ENCODE data around the gene OR8D2.

OR8D2 gene, protein sequence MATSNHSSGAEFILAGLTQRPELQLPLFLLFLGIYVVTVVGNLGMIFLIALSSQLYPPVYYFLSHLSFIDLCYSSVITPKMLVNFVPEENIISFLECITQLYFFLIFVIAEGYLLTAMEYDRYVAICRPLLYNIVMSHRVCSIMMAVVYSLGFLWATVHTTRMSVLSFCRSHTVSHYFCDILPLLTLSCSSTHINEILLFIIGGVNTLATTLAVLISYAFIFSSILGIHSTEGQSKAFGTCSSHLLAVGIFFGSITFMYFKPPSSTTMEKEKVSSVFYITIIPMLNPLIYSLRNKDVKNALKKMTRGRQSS

DNA sequence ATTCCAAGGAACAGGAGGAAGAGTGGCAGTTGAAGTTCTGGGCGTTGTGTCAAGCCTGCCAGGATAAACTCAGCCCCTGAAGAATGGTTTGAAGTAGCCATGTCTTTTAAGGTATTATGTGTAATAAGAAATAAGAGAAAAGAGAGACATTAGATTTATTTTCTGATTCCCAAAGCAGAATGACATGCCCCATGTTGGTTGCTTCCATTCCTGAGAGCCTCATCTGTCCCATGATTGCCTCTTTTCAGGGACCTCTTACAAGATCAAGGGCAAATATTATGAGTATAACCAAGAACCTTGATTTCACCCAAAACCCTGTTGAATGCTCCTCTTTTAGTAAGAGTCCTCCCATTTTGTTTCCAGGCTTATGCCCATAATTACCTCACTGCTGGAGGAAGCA, at the start of gene OR8D2:
Gene OR8D2 (minus strand): TSS at position 101 of the 400 bp plus-strand sequence. CDS start 0 bp downstream, at position 101.
- no peak for FAIRE-seq

DNA sequence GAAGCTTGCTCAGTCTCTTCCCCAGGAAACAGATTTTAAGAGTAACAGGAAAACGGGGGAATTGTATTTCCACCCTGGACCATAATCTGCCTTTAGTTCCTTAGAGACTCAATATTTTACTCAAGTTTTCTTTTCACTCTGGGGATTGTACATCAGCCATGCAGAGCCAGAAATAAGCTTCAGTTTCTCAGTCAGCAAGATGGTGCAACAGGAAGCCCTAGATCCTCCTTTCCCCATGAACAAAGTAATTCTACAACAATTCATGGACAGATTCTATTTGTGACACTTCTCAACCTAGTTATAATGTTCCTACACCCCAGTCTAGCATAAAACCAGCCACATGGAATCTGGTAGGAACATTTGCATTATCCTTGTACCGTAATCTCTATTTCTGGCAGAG, 39.6 kb upstream of the OR8D2 start:
- FAIRE-seq: no peak

DNA sequence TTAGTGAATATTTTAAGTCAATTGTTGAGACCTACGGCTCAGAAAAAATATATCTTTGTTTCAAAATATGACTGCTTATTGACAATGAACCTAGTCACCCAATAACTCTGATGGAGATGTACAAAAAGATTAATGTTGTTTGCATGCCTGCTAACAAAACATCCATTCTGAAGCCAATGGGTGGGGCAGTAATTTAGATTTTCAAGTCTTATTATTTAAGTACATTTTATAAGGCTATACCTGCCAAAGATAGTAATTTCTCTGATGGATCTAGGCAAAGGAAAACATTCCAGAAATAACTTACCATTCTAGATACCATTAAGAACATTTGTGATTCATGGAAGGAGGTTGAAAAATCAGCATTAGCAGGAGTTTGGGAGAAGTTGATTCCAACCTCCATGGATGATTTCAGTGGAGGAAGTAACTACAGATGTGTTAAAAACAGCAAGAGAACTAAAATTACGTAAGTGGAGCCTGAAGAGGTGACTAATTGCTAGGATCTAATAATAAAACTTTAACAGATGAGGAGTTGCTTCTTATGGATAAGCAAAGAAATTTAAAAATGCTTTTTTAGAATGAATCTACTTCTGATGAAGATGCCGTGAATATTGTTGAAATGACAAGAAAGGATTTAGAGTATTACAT, 26.4 kb upstream of the OR8D2 start:
- FAIRE-seq: no peak

DNA sequence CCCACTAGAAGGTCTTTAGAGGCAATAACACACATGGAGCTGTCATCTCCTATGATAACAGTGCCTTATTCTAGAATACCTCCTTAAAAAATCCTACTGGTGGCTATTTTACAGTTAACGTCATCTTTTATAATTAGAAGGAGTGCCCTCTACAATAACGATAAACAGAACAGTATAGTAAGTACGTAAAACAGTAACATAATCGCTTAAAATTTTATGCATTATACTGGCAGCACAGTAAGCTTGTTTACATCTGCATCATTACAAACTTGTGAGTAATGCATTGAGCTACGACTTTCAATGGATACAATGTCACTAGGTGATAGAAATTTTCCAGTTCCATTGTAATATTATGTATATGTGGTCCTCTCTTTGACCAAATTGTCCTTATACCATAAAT, 24.3 kb upstream of the OR8D2 start:
- FAIRE-seq: no peak

DNA sequence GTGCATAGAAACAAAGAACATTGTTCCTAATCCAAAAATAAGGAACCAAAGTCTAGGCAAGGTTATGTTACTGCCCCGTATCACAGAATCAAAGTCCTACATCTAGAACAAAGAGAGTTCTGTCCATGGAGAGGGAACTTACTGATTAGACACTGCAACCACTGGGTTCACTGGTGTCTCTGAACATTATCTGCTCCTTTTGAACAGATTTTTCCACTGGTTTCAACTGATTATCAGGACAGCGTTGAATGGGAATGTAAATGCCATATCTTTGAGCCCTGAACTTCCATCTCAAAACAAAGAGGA, 20.1 kb upstream of the OR8D2 start:
- FAIRE-seq: no peak

DNA sequence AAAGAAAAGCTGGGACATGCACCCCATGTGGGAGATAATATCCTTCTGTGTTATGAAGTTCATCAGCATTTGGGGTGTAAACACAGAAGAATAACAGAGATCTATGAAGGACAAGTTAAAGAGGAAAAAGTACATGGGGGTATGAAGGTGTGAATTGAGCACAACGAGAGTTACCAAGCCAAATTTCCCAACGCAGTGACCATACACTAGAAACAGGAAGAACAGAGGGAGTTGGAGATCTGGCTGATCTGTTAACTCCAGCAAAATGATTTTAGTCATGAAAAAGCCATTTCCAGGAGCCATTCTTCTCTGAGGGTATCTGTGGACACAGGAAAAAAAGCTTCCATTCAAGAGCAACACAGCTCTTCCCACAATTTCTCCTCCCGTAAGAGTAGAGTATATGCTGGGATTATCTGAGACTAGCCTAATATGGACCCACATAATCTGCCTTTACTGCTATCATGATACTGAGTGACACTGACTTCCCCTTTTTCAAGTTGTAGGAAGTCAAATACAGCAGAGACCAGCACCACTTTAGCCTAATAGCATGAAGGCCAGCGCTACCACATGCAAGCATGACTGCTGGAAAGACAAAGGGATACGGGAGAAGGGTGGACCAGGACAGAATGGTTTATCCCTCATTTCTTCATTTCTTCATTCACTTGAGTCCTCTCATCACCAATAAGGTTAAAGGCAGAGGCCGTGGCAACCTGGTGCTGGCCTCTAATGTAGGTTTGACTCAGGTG, 19.6 kb upstream of the OR8D2 start:
- no peak for FAIRE-seq

DNA sequence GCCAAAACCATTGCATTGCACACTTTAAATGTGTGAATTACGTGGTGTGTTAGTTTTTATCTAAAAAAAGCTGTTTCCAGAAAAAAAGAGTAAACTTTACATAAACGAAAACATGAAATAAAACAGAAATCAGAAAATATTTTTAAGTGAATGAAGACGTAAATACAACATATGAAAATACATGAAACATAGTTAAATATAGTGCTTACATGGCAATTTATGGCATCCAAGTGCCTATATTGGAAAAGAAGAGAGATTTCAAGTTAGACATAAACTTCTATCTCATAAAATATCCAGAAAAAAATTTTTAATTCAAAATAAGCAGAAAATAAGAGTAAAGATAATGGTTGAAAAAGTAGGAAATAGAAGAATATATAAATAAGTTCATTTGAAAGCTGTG, 11.9 kb upstream of the OR8D2 start:
- no peak for FAIRE-seq

DNA sequence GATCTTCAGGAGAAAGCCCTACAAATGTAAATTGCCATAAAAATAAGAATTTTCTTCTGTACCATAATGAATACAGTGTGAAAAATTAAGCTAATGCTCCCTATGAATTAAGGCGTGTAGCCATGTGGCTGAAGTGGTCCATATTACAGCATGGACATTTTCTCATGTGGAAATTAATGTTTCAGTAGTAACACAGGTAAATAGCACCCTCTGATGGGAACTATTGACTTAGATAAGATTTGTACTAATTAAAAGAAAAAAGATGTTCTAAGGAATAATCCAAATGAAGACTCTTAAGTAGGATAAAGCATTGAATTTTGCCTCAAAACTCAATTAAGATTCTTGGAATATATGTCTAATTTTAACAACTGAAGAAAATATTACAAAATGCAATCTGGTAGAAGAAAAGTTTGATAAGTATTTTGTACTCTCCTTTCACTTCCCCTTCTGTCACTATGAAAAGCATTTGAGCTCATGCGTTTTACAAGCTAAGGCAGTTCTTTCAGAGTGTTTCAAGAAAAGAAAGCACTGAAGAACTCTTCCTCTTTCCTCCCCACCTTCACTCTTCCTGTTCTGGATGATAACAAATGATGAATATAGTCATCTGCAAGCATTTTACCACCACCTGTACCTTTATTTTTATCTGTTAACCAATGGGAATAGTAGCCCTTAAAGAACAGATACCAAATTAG, 9.9 kb upstream of the OR8D2 start:
- no peak for FAIRE-seq

DNA sequence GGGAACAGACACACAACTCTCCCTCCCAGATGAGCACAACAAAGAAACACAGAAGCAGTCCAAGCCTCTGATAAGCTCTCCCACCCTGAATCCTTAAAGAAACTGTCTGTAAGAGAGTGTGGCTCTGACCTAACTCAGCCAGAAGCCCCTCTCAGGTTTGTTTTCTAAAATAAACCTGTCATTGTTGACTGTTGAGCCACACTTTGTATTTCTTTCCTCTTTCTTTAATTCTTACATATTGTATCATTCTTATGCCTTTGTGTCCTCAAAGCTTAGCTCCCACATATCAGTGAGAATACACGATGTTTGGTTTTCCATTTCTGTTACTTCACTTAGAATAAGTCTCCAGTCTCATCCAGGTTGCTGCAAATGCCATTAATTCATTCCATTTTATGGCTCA, 7.8 kb upstream of the OR8D2 start:
- FAIRE-seq: no peak

DNA sequence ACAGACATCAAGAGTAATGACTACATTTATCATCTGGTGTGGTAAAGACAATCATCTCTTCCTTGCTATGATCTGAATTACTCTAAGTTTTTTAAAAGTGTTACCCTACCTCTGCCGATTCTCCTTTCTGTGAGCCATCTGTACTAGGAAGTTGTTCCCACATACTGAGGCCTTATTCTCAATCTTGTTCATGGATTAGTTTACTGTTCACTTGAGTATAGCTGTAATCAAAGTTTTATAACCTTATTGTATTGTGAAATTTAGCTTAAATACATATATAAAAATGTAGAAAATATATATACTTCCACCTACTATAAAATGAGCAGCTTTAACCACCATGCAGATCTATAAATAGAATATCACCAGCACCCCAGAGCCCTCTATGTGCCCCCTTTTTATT, 2.4 kb upstream of the OR8D2 start:
- no peak for FAIRE-seq

DNA sequence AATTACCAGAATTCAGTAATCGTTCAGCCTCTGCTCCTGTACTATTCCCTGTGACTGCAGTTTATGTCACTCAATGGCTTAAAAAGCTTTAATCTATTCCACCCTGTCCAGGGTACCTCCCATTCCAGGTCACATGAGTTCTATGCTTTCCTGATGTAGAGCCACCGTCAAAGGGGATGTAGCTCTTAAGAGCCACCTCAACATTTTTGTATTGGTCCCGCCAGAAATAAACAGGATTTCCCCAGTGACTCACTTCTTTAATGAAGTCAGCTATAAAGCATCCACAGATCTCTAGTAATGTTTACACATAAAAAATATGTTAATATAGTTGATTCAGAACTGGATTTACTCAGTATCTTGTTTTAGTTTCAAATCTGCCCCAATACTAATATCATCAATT, 4.9 kb downstream of the OR8D2 start:
- FAIRE-seq: no peak

DNA sequence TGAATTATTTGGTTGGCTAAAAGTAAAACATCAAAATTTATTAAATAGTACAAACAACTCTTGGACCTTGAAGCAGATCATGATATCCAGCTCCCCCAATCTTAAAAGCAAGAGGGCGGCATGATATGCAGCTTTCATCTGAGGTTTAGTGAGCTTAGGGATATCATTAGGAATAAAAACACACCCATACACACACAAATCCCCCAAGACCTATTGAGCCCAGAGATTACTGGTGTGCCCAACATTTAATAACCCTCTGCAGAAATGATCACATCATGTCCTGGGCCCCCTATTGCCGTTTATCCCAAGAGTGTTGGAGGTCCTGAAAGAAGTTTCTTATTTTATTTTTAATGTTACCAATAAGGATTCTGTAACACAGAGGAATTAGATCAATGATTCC, 6.1 kb downstream of the OR8D2 start, which contains the start of gene OR8D1:
Gene OR8D1 (minus strand): TSS at position 101 of the 400 bp plus-strand sequence. CDS start 3,183 bp downstream, outside the sequence.
- FAIRE-seq: no peak

DNA sequence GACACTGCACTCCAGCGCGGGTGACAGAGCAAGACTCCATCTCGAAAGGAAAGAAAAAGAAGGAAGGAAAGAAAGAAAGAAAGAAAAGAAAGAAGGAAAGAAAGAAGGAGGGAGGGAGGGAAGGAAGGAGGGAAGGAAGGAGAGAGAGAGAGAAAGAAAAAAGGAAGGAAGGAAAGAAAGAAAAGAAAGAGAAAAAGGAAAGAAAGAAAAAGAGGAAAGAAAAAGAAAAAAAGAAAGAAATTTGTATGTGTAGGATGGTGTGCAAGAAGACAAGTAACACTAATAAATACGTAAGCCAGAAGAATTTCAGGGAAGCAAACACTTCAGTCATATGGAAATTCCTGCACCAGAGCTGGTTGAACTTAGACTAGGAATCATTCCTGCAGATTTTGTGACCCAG, 6.9 kb downstream of the OR8D2 start:
- no peak for FAIRE-seq

DNA sequence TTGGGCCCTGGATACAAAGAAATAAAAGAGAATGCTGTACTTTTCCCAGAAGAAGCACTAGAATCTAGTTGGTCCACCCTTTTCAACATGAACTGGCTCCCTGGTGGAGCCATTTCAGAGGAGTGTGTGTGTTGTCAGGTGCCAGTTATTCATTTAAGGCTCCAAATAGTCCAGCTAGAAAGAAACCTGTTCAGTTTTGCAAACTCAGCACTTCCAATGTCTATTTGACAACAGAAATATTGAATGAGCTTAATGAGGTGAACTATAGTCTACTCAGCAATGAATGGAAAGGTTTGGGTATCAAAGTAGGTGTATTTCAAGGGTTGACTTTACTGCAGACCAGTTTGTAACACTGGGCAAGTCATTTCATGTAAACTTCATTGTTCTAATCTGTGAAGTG, 8.3 kb downstream of the OR8D2 start:
- FAIRE-seq: no peak

DNA sequence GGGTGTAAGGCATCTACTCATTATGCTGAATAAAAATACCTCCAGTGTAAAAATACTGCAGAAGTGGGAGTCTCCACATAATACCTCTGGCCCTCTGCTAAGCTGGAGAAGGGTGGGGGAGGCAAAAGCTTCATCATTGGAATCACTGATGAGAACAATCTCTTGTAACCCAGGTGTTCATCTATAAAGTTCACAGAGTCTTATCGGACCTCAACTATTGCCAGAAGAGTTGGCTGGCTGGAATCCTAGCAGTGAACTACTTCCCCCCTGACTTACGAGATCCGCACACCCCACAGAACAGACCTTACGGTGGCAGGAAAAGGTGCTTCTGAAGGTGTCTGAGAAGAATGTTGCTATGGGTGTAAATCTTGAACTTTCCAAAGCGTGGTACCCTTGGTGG, 8.7 kb downstream of the OR8D2 start:
- FAIRE-seq: no peak

DNA sequence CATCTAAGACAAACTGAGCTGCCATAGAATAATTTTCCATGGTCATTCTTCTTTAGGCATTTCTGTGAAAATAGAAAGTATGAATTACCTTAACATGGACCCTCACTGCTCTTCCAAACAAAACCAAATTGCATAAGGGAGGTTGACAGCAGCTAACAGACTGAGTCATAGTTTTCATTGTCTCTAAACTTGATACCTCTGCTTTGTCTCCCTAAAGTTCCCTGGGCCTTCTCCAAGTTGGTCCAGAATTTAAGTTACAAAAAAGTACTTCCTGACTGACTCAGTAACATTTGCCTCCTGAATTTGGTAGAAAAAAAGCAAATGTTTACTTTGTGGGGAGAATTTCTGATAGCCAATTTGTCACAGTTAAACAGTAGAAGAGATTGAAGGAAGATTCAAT, 9.3 kb downstream of the OR8D2 start:
- no peak for FAIRE-seq

DNA sequence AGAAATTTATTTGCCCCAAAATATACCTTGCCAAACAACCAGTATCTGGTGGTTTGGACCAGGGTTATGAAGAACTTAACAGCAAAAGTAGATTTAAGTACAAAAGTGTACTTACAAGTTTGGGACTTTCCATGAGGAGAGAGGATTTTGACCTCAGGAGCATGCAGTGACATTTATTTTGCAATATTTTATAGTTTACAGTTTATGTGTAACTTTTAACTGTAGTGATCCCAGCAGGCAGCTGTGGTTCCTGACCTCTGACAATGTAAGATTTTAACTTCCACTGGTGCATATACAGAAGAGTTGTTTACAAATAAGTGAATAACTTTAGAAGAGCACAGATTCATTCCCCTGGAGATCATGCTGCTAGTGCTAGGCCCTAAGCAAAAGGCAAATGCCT, 12.9 kb downstream of the OR8D2 start:
- FAIRE-seq: no peak

DNA sequence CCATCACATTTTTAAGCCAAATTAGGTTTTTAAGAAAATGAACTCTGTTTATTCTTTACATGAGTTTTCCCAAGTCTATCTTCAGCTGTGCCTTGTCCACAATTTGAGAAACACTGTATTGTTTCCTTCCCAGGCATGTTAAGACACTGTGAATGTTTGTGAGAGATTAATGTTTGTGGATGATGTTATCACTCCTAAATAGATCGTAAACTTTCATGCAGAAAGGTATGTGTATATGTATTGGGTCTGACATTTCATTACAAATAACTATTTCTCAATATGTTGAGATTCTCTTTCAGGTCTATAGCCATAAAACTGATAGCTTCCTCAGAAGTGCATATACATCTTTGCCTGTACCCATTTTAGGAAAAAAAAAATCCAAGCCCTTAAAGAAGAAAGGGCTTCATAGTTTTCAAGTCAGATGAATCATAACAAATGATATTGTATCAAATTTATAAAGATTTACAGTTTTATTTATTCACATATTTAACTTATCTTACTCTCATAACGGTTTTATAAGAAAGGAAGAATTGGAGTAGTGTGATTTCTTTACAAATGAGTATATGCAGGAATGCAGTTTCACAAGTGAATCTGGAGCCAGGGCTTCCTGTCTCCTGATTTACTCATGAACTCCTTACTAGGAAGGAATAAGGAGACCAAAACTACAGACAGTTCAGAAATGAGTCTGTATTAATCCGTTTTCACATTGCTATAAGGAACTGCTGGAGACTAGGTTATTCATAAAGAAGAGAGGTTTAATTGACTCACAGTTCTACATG, 17.5 kb downstream of the OR8D2 start:
- FAIRE-seq: no peak

DNA sequence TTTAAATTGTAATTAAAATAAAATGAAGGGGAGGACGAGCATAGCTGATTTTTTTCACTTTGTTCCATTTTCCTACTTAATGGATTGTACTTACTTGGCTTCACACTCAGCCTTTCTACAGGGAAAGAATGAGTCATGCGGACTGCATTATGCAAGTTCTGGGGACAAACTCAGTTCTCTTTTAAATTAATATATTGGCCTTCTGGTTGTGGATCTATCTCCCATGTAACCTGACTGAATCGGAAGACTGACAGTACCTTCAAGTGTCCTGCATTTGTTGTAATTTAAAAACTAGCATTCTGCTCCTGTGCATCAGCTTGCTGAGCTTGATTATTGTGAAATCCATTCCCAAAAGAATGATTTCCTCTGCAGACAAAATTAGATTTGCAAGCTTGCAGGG, 18.4 kb downstream of the OR8D2 start:
- no peak for FAIRE-seq

DNA sequence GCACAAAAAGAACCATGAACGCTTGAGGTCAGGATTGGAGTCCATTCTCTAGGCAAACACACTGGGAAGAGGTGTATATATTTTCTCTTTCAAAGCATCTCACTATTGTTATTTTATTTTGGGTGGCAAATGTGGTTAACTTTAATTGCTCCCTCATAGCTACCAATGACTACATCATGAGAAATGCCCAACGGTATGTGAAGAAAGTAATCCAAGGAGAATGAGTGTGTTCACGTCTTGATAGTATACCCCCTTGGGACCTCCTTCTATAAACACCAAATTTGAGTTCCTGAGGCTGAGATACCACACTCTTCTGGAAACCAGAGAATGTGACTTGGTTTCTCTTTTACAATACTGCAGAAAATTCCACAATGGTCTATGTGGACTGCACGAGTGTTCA, 22.1 kb downstream of the OR8D2 start:
- FAIRE-seq: no peak

DNA sequence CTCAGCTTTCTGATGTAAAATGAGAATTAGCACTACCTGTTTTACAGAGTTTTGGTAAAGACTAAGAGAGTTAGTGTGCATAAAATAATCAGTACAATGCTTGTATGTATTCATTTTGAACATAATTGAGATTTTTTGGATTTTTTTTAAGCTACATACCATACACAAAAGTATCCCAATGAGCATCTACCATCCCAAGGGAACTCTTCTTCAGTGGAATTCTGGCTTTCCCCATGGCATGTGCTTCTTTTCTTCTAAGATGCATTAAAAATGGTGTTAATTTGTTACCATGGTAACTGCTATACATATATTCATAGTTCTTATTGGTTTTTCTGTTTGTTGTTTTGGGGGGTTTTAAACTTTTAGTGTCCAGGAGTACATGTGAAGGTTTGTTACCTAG, 24.0 kb downstream of the OR8D2 start:
- FAIRE-seq: no peak

DNA sequence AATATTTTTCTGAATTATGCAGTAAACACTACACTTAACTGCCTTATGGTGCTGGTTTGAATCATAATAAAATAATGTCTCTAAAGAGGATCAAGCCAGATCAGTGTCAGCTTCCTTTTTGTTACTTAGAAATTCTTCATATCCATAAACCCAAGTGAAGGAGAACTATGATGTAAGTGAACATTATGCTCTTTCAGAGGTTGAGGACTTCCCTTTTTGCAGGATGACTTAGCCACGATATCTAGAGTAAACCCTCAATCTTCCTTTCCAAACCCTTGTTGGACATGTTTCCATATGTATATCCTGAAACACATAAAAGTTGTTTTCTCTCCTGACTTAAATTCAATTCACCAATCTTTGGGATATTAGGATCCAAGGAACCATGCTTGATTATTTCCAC, 25.3 kb downstream of the OR8D2 start:
- FAIRE-seq: no peak

Measured in colon (tissue), 2 donors.